Naive B cell (primary cell): ENCODE data around the gene ACTBL2. TPM values are rescaled to one million over a fixed set of nuclear protein-coding genes. Genes with fewer than 3 reads are reported as not detected.

Experiments used
- ATAC-seq, 2 donors: fragments of 150-1000 bp; cut with Tn5 transposase; 2 replicates each; pipeline ENCODE4 v1.10.0; 2021; ENCODE audit warnings: low read depth in 2 of 2, mild to moderate bottlenecking in 2 of 2, moderate library complexity in 2 of 2
- DNase-seq: peaks from one replicate; pipeline ENCODE4 v3.0.0; 2022
- H3K27ac Mint-ChIP-seq, 6 donors: one replicate each; pipeline ENCODE4 v1.8.0; 2020 to 2022; ENCODE audit warnings: mild to moderate bottlenecking in 6 of 6, mixed read lengths in 6 of 6, moderate library complexity in 5 of 6, inconsistent platforms in 2 of 6
- H3K27me3 Mint-ChIP-seq, 3 donors: one replicate each; pipeline ENCODE4 v1.8.0; 2021 to 2022; ENCODE audit warnings: mixed read lengths in 3 of 3, mild to moderate bottlenecking in 1 of 3
- H3K36me3 Mint-ChIP-seq, 2 donors: one replicate each; pipeline ENCODE4 v1.8.0; 2020 to 2022; ENCODE audit warnings: mixed read lengths in 2 of 2, inconsistent platforms in 1 of 2, mild to moderate bottlenecking in 1 of 2
- H3K4me1 Mint-ChIP-seq, 3 donors: one replicate each; pipeline ENCODE4 v1.8.0; 2020 to 2022; ENCODE audit warnings: mixed read lengths in 3 of 3, inconsistent platforms in 1 of 3, mild to moderate bottlenecking in 1 of 3, moderate library complexity in 1 of 3
- H3K4me3 Mint-ChIP-seq, 8 donors: one replicate each; pipeline ENCODE4 v1.8.0; 2020 to 2022; ENCODE audit warnings: mild to moderate bottlenecking in 8 of 8, mixed read lengths in 8 of 8, moderate library complexity in 8 of 8, inconsistent platforms in 2 of 8
- H3K9me3 Mint-ChIP-seq, 7 donors: one replicate each; pipeline ENCODE4 v1.8.0; 2020 to 2022; ENCODE audit warnings: mixed read lengths in 7 of 7, mild to moderate bottlenecking in 5 of 7, inconsistent platforms in 2 of 7, moderate library complexity in 1 of 7
- polyA plus RNA-seq, 6 donors: library from polyadenylated mRNA; unstranded; fragments of 300-500 nt; fragmentation: Illumina TruSeq; gene quantifications; one replicate each; pipeline ENCODE4 v1.2.3, GENCODE V29; 2021; ENCODE audit warnings: low read depth in 6 of 6

ACTBL2 gene
- polyA plus RNA-seq, 6 donors from 2014 or later: not detected

GRCh38 chr5:57435701-57436134, 46.9 kb downstream of the ACTBL2 start:
- H3K9me3 Mint-ChIP-seq: no peaks in the 10 kb centered on the region
- H3K27me3 Mint-ChIP-seq: no peaks in the 10 kb centered on the region
- no peak overlapping the region for H3K4me3 Mint-ChIP-seq
- no peaks in the 10 kb centered on the region for H3K36me3 Mint-ChIP-seq
- H3K4me1 Mint-ChIP-seq: peaks cover 0 to under 1% (median 0%) of the 10 kb centered on the region in 3 donors
- ATAC-seq (no peak), DNase-seq (no peak)
- no peak overlapping the region for H3K27ac Mint-ChIP-seq

- Mint-ChIP-seq H3K4me3 (no peak overlapping the region), H3K27ac (no peak overlapping the region), H3K9me3 (no peaks in the 10 kb centered on the region), H3K36me3 (no peaks in the 10 kb centered on the region), H3K4me1 (no peaks in the 10 kb centered on the region), H3K27me3 (no peaks in the 10 kb centered on the region)
- ATAC-seq (no peak), DNase-seq (no peak)
These were observed 47.9 kb downstream of the ACTBL2 start for GRCh38 chr5:57434683-57435082.

GRCh38 chr5:57434227-57434640, 48.4 kb downstream of the ACTBL2 start:
- ATAC-seq: no peak
- no peaks in the 10 kb centered on the region for H3K9me3 Mint-ChIP-seq
- no peak for DNase-seq
- no peaks in the 10 kb centered on the region for H3K36me3 Mint-ChIP-seq
- H3K27ac Mint-ChIP-seq: no peak overlapping the region
- no peaks in the 10 kb centered on the region for H3K27me3 Mint-ChIP-seq
- H3K4me1 Mint-ChIP-seq: no peaks in the 10 kb centered on the region
- H3K4me3 Mint-ChIP-seq: no peak overlapping the region

GRCh38 chr5:57432876-57433275, 49.7 kb downstream of the ACTBL2 start:
- no peaks in the 10 kb centered on the region for H3K27me3 Mint-ChIP-seq
- H3K27ac Mint-ChIP-seq: no peak overlapping the region
- H3K4me3 Mint-ChIP-seq: no peak overlapping the region
- ATAC-seq (no peak), DNase-seq (no peak)
- no peaks in the 10 kb centered on the region for H3K4me1 Mint-ChIP-seq
- no peaks in the 10 kb centered on the region for H3K9me3 Mint-ChIP-seq
- H3K36me3 Mint-ChIP-seq: no peaks in the 10 kb centered on the region

GRCh38 chr5:57431759-57432158, 50.9 kb downstream of the ACTBL2 start:
- ATAC-seq (no peak), DNase-seq (no peak)
- Mint-ChIP-seq H3K27me3 (no peaks in the 10 kb centered on the region), H3K9me3 (no peaks in the 10 kb centered on the region), H3K36me3 (no peaks in the 10 kb centered on the region), H3K4me3 (no peak overlapping the region), H3K4me1 (no peaks in the 10 kb centered on the region), H3K27ac (no peak overlapping the region)
